ENCODE results near the gene EPHA5.

Gene EPHA5

DNA sequence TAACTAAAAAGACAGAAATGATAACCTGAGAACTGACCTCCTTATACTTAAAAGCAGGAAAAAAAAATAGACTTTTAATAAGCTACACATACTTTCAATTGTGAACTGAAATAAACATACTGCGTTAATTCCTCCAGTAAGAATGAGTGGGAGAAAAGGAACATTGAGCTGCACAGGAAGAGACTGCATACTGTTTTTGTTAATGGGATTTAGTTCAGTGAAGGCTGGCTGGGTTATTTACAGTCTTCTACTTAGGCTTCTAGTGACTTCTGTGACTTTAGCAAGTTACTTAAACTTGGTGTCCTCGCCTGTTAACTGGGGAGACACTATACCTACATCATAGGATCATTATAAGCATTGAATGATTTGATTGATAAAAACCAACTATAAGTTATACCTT lies 213.3 kb downstream of the EPHA5 start:
- no peak overlapping the region for H3K27ac ChIP-seq
- TF ChIP-seq, protein P1, sequence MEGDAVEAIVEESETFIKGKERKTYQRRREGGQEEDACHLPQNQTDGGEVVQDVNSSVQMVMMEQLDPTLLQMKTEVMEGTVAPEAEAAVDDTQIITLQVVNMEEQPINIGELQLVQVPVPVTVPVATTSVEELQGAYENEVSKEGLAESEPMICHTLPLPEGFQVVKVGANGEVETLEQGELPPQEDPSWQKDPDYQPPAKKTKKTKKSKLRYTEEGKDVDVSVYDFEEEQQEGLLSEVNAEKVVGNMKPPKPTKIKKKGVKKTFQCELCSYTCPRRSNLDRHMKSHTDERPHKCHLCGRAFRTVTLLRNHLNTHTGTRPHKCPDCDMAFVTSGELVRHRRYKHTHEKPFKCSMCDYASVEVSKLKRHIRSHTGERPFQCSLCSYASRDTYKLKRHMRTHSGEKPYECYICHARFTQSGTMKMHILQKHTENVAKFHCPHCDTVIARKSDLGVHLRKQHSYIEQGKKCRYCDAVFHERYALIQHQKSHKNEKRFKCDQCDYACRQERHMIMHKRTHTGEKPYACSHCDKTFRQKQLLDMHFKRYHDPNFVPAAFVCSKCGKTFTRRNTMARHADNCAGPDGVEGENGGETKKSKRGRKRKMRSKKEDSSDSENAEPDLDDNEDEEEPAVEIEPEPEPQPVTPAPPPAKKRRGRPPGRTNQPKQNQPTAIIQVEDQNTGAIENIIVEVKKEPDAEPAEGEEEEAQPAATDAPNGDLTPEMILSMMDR (conservative IDR thresholded peaks at IDR 0.05), result no peak

DNA sequence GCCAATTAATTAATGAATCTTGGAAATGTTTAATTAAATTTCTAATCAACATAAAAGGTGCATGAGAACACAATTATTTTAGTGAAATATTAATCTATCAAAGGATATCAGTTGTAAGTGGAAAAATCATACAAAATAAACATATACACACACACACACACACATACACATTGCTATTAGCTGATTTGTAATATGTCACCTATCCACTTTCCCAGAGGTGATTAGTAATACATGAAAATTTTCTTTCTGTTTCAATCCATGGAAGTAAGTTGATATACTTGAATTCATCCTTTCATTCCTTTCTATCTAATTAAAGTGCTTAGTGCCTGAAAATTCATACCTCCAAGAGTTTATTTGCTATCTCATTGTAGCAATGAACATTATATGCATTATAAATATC lies 213.7 kb downstream of the EPHA5 start:
- TF ChIP-seq, protein P1 (conservative IDR thresholded peaks at IDR 0.05), result no peak
- H3K27ac ChIP-seq, result no peak overlapping the region

DNA sequence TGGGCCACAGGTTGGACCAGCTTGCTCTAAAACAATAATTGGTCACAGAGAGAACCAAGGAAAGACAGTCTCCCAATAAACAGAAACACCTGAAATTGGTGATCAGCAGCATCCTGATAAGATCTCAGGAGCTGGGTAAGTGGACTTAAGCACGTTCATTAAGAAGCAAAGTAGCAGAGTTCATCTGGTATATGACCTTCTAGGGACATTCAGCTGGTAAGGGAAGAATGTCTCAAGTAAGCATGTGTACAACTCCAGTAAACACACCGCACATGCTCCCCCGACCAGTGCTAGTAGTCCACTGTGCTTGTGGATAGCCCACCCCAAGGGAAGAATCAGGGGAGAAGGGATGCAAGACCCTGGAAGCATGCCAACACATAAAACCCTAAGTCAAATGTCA lies 216.9 kb downstream of the EPHA5 start:
- no peak overlapping the region for H3K27ac ChIP-seq
- TF ChIP-seq, protein P1 (conservative IDR thresholded peaks at IDR 0.05), result no peak

DNA sequence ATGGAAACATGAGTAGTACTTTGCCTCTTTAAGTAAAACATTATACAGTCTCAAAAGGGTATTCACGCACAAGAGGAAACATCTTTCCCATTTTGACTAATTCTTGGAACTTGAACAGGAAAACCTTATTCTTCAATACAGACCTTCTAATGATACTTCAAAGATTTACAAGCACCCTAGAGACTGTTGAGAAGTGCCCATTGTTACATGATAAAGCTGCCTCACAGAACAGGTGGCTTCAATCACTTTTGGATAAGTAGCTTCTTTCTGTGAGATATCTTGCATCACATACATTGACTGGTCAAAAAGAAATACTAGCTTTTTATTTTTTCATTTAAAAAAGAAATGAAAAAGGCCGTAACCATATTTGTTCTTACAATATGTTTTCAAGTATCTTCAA lies 219.4 kb downstream of the EPHA5 start:
- H3K27ac ChIP-seq, result no peak overlapping the region
- TF ChIP-seq, protein P1 (conservative IDR thresholded peaks at IDR 0.05), result no peak

DNA sequence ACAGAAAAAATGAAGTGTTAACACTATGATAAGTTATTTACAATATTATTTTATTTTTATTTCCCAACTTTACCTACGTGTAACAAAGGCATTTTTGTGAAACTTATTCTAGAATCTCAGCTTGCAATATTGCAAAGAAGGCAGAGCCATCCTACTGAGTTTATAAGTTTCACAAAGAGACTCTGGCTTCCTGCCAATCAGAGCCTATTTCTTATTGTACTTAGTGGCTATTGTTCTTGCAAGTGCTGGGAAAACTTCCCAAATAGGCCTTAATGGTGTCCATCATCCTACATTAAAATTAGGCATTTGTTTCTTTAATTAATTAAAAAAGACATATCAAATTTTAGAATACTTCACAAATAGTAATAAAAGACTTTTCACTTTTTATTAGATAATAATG lies 233.2 kb downstream of the EPHA5 start:
- no peak overlapping the region for H3K27ac ChIP-seq
- TF ChIP-seq, protein P1 (conservative IDR thresholded peaks at IDR 0.05), result no peak

DNA sequence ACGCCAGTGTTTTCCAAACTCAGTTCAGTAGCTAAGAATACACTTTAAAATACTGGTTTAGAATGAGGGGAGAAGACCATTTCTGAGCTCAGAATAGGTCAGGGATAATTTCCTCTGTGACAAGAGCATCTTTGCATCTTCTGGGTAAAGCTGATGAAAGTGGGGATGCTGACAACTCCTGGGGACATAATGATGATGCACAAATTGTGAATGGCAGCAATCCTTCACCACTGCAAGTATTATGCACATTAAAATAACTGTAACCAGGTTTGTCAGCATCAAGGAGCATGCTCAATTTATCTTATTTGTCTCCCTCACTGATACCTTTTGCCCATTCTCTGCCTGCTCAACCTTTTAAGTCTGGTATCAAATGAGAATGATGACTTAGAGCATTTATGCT lies 248.2 kb downstream of the EPHA5 start:
- TF ChIP-seq, protein P1 (conservative IDR thresholded peaks at IDR 0.05), result no peak
- no peak overlapping the region for H3K27ac ChIP-seq

DNA sequence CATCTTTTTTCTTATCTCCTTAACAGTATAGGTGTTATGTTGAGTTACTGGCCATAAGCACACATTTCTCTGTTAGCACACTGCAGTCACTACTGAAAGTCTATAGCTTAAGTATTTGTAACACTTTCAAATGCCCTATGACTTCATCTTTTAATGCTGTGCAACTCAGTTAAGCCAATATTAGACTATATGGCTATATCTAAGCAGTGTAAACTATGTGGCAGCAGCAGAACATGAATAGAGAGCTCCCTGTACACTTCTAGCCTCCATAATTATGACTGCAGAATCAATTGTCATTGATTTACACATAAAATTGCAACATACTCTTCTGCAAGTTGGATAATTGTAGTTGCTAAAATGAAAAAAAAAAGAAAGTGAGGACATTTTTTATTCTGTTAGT lies 250.3 kb downstream of the EPHA5 start:
- no peak overlapping the region for H3K27ac ChIP-seq
- TF ChIP-seq, protein P1 (conservative IDR thresholded peaks at IDR 0.05), result no peak

DNA sequence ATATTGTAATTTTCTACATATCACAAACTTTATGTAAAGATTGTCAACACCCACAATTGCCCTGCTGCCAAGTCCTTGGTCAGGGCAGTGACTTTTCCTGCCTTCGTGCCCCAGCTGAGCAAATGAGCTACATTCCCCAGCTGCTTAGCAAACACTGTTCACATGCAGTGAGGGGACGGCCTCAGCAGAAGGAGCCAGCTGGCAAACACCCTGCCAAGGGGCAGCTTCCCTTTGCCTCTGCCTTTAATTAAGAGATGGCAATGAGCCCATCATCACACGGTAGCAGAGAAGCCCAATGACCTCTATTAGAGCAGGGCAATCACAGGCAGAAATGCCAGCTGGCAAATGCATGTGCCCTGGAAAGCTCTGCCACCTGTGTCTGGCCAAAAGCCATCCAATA lies 253.4 kb downstream of the EPHA5 start:
- no peak overlapping the region for H3K27ac ChIP-seq
- TF ChIP-seq, protein P1 (conservative IDR thresholded peaks at IDR 0.05), result no peak
